GM19240 (cell line): ENCODE results near the gene KLHL22.
"Not testable (repeated sequence)": the region's sequence is repeated elsewhere in the genome, so short reads cannot be mapped to it uniquely, and the experiment has no call there.

Source experiments
- DNase-seq: peaks from one replicate; pipeline ENCODE4 v3.0.0; 2011; ENCODE audit warnings: low spot score; ENCODE audit not compliant: insufficient read length

Gene KLHL22

DNA sequence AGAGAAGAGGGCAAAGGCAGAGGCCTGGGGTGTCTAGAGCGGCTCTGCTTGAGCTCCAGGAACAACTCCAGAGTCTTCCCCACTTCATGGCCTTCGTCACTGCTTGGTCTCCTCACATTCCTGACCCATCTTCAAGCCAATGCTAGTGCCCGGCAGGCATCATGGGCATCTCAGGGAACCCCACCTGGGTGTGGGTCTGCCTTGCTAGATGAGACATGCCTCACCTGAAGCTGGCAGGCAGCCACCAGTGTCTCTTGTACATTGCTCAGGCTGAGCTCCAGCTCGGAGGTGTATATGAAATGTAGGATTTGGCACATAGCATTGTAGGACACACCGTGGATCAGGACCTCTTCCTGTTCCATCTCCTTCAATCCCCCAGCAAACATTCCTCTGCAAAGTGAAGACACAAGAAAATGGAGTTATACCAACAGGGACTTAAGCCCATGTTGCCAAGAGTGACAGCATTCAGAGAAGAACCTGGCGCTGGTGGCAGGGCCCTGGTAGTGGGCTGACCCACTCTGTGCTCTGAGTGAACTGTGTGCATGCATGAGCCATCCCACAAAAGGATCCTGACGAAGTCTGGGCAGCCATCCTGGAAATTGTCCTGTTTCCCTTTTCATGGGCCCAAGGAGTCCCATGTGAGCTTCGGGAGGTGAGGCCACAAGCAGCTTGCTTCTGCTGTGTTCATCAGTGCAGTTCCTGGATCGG, 24.3 kb downstream of the KLHL22 start:
- DNase-seq = no peak

GRCh38 chr22:20470525-20470924, 25.1 kb downstream of the KLHL22 start:
- DNase-seq = not testable (repeated sequence)

GRCh38 chr22:20469110-20469868, 26.3 kb downstream of the KLHL22 start:
- no peak for DNase-seq

DNA sequence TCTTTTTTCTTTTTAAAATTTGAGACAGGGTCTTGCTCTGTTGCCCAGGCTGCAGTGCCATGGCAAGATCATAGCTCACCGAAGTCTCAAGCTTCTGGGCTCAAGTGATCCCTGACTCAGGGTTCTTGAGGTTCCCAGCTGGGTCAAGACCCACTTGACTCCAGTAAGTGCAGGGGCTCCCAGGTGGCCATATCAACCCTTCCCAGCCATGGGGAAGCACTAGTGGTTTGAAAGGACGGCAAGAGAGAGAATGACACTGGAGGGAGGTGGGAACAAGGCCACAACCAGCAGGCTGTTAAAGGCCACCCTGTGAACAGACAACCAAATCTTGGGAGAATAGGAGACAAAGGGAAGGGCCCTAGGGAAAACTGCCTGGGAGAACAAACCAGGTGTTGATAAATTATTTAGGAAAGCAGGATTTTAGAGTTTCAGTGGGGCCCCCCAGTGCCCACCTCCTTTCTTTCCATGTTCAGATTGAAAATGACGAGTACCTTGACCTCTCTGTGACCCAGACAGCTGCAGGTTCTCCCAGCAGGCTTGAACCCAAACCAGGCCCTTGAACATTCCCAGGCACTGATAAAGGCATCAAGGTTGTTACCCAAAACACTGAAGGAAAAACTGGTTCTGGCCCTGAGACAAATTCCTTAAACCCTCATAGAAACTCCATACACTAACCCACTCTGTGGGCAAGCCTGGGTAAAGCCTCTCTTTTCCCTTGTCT, 28.8 kb downstream of the KLHL22 start:
- DNase-seq = no peak

DNA sequence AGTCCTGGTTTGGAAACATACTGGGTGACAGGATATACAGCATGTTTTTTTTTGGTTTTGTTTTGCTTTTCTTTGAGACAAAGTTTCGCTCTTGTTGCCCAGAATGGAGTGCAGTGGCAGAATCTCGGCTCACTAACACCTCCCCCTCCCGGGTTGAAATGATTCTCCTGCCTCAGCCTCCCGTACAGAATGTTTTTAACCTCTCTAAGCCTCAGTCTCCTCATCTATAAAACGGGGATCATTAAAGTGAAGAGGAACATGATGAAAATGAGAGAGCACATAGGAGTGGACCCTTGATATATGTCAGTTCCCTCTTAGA, 29.9 kb downstream of the KLHL22 start:
- DNase-seq = no peak

DNA sequence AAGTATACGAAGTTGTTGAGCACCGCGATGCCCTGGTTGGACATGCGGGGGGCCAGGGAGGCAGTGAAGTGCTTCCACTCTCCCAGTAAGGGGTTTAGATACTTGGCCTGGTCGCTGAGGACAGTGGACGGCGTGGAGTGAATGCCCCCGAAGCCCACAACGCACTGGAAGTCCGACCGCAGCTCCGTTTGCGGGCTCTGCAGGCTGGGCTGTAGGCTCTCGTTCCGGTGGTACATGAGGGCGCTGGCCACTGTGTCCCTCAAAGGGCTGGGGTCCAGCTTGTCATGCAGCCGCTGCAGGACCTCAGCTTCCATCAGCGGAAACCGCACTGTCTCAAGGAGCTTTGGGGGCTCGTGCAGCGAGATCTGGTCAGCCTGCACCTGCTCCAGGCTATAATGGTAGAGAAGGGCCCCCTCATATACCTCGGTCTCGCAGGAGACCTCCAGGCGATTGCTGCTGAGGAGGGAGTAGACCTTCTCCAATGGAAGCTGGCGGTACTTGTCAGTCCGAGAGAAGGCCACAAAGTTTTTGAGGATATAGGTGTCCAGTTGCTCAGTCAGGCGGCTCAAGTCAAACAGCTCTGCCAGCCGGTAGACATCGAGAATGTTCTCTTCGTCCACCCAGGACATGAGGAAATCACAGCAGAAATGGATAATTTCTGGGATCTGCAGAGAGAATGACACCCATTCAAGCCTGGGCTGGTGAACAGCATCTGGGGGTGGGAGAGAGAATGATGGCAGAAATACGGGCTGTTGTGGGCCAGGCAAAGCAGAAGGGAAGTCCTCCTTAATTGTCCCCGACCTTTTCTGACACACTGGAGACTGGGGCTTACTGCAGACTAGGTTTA, 30.5 kb downstream of the KLHL22 start:
- no peak for DNase-seq

GRCh38 chr22:20464096-20464614, 31.4 kb downstream of the KLHL22 start:
- no peak for DNase-seq

DNA sequence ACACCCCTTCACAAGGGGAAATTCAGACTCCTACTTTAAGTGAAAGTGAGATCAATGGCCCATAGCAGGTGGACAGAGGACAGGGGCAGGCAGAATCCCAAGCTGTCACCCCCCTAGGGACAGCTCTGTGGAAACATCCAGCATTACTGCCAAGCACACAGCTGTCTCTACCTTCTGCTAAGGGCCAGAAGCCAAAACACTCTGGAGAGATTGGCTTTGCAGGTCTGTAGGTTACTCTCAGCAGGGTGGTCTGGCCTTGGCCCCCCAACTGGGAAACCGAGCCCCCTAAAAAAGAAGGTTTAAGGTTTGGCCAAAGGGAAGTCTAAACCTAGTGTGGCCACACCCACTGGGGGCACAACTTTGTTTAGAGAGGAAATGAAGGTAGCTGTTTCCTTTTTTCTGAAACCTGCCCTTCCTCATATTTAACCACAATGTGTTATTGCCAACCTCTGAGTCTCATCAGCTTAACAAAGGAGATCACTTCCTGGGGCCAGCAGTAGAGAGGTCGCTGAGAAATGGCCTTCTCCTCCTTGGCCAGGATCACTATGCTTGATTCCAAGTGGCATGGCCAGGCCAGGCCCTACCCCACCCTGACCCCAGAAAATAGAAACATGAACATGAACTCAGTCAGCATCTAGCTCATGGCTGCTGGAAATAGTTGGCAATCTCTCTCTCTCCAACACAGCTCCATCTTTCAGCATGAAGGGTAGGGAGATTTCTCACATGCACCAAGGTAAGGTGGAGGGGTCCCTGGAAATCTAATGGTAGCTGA, 32.1 kb downstream of the KLHL22 start:
- no peak for DNase-seq

GRCh38 chr22:20459862-20460261, 35.7 kb downstream of the KLHL22 start:
- no peak for DNase-seq

DNA sequence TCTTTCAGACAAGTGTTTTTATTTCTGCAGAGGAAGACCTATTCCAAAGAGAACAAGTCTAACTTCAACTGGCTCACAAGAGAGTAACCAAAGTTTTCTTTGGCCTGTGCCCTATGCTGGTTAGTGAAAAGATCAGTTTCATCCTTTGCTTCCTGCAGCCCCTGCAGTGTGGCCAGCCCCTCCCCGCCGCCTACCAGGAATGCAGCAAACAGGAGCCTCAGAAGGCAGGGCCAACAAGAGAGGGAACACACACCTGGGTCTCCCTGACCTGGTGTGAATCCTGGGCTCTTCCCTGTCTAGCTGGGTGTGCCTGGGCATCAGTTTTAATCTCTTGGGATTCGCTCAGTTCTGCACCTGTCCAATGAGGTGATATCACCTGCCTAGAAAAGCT, 36.4 kb downstream of the KLHL22 start:
- no peak for DNase-seq

DNA sequence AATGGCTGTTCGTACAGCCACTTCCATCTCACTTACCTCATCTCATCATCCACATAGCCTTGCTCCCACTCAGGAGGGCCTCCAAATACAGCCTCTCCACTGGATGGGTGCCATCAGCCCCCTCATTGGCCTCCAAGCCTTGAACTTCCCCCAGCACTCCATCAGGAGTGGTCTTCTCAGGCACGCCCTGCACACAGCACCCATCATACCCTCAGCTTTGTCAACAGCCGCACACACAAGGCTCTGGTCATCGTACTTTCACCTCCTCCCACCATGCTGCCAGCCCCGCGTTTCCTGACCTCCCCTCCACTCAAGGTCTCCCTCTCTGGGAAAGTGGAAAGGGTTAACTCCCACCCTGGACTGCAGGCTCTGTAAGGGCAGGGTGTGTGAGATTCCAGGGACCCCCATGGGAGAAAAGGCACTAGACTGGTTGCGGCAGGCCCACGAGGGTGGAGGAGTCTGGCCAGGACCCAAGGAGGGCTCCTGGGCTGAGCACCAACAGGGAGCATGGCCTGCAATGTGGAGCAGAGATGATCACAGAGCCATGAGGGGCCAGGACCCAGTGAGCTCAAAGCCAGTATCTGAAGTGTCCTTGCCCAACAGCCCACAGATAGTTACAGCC, 37.0 kb downstream of the KLHL22 start:
- DNase-seq = no peak

DNA sequence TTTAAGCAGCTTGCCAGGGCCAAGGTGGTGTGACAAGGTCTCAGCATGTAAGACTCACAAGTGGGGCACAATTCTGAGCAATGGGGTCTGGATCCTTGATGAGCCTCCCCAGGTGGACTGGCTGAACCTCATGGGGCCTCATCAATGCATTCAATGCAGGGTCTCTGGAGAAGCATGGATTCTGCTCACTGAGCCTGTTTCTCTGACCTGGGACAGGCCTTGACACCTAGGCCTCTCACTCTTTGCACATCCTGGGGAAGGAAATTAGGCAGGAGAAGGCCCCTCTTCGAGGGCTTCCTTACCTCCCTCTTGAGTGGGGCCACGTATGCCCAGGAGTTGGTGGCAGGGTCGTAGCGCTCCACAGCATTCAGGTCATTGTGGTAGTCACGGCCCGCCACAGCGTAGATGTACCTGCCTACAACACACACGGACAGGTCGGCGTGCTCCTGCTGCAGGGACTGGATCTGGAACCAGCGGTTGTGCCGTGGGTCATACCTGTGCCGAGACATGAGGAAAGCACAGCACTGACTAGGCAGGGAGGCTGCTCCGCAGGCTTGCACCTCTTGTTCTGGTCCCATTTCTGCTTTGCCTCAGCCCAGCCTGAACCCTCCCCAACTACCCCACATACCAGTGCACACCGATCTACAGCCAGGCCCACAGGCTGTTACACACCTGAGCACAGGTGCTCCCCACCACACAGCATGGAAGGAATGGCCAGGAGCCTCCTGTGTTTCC, 37.9 kb downstream of the KLHL22 start:
- no peak for DNase-seq

- no peak for DNase-seq
Observed at GRCh38 chr22:20456722-20457076, 38.9 kb downstream of the KLHL22 start.

GRCh38 chr22:20456064-20456721, 39.4 kb downstream of the KLHL22 start:
- peak; percentile 88 for DNase-seq

DNA sequence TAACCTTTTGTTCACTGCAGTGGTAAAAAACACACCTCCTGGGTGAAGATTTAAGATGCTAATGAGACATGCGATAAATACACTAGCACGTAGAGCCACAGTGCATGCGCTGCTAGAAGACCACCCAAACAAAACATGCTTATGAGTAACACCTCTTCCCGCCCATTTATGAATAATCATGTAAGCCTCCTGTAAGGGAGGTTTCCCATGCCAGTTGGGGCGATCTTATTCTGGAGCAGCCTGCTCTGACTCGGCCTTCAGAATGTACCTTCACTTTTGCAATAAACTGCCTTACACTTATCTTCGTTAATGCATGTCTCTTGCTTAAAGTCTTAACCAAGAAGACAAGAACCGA, 39.9 kb downstream of the KLHL22 start:
- DNase-seq = no peak

GRCh38 chr22:20453222-20453621, 42.4 kb downstream of the KLHL22 start:
- no peak for DNase-seq

DNA sequence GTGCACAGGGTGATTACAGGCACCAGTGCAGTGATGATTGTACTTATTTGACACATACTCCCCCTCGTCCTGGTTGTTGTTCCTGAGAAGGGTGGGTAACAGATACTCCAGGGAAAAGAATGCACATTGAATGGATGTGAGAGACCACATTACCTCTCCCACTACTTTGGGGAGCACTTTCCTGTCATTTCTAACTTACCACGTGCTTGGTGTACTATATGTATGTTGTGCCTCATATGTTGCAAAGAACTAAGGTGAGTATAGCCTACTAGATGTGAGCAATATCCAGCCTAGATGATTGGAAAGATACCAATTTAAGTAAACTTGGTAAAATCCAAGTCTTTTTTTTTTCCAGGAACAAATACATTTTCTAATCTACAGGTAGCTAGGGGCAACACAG, 43.7 kb downstream of the KLHL22 start:
- DNase-seq = no peak

DNA sequence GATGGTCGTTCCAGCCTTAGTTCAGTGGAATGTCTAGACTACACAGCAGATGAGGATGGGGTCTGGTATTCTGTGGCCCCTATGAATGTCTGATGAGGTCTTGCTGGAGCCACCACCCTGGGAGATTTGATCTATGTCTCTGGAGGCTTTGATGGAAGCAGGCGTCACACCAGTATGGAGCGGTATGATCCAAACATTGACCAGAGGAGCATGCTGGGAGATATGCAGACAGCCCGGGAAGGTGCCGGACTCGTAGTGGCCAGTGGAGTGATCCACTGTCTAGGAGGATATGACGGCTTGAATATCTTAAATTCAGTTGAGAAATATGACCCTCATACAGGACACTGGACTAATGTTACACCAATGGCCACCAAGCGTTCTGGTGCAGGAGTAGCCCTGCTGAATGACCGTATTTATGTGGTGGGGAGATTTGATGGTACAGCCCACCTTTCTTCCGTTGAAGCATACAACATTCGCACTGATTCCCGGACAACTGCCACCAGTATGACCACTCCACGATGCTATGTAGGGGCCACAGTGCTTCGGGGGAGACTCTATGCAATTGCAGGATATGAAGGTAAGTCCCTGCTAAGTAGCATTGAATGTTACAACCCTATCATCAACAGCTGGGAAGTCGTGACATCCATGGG, 44.3 kb downstream of the KLHL22 start:
- DNase-seq = not testable (repeated sequence)

- no peak for DNase-seq
Observed at GRCh38 chr22:20450551-20450906, 45.1 kb downstream of the KLHL22 start.
